ENCODE results near the gene EFTUD2. TPM values are rescaled to one million over a fixed set of nuclear protein-coding genes. Genes with fewer than 3 reads are reported as not detected.

Gene EFTUD2
- total and polyA plus RNA-seq, 2 of the 4 experiments (the other 2 are of a cell fraction), result 72.5 to 126 TPM

DNA sequence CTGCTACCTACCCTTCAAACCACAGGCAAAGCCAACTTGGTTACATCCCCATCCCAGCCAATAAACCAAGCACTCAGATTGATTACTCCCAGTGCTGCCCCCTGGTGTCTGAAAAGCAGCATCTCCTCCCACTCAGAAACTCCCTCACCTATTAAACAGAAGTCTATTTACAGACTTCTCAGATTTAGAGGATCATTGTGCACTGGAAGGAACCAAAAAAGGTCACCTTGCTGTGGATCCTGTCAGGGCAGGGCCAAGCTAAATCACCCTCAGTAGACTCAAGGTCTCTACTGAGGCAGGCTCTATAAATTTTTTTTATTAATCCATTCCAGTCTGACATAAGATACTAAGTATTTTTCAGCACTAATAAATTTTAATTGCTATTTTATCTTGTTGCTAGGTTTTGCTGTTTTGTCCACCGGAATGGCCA, 34.0 kb downstream of the EFTUD2 start:
- POLR2A ChIA-PET (ENCODE audit: unreplicated experiment), result no interaction called here
- DNase-seq, result peak; percentile 73
- Histone ChIP-seq H3K18ac (ENCODE audit: low read depth, low read length) (no peak overlapping the region), H3K4me1 (ENCODE audit: control insufficient read depth, insufficient read depth, low read length) (no peaks in the 10 kb centered on the region), H4K5ac (ENCODE audit: low read depth, low read length) (no peak overlapping the region), H3K4ac (ENCODE audit: low read depth, low read length) (no peak overlapping the region), H3K23ac (ENCODE audit: low read depth, low read length) (no peak overlapping the region), H2BK15ac (ENCODE audit: low read depth, low read length) (no peak overlapping the region), H3K4me3 (ENCODE audit: insufficient read depth, low read depth, low read length) (no peak overlapping the region), H2AFZ (replicated peaks; ENCODE audit: low read length, poor library complexity) (no peak overlapping the region), H3K36me3 (ENCODE audit: control insufficient read depth, insufficient read depth, low read length) (peaks cover 53% of the 10 kb centered on the region), H2AK5ac (ENCODE audit: low read depth, low read length) (no peak overlapping the region), H4K20me1 (ENCODE audit: insufficient read depth, low read length) (no peaks in the 10 kb centered on the region; the same call in 1 of the 2 replicates), H3K14ac (replicated peaks; ENCODE audit: low read depth, low read length) (no peak overlapping the region), H2BK120ac (ENCODE audit: low read depth, low read length) (no peak overlapping the region), H3K9ac (ENCODE audit: low read depth, low read length) (no peak overlapping the region), H3K4me2 (ENCODE audit: low read depth, low read length) (no peak overlapping the region), H4K8ac (ENCODE audit: low read depth in 2 of 2, low read length in 2 of 2) (no peak overlapping the region), H3K56ac (ENCODE audit: extremely low read depth, insufficient read depth, low read length) (no peak overlapping the region), H2BK5ac (ENCODE audit: low read depth, low read length, poor library complexity, severe bottlenecking) (no peak overlapping the region), H2BK20ac (ENCODE audit: low read depth, low read length) (no peak overlapping the region), H3K27ac (ENCODE audit: insufficient read depth, low read length) (no peak overlapping the region), H3K9me1 (ENCODE audit: insufficient read depth, low read length) (no peaks in the 10 kb centered on the region), H2AK9ac (replicated peaks; ENCODE audit: low read depth, low read length, poor library complexity) (no peak overlapping the region), H4K91ac (ENCODE audit: insufficient read depth, low read depth, low read length) (no peak overlapping the region), H3K9me3 (ENCODE audit: control insufficient read depth, insufficient read depth, low read length) (no peaks in the 10 kb centered on the region), H3K27me3 (ENCODE audit: control insufficient read depth, insufficient read depth, low read length) (no peaks in the 10 kb centered on the region), H3K79me1 (ENCODE audit: low read depth in 1 of 2, low read length in 2 of 2) (peaks cover 0 to 9% of the 10 kb centered on the region in 2 experiments; a peak in 1 of 4 replicates)
- ATAC-seq (ENCODE audit: low read depth), result peak; percentile 89
- dilution Hi-C loops (cut with HindIII; ENCODE audit: low sequenced_read_pairs, unreplicated experiment), result no loop called here
- TF ChIP-seq MAZ (IDR thresholded peaks at IDR 0.05; ENCODE audit: borderline replicate concordance, low read depth, low read length) (no peak), RAD21 (IDR thresholded peaks at IDR 0.05; ENCODE audit: low read length) (peak; percentile 82), NFE2L2 (IDR thresholded peaks at IDR 0.05; ENCODE audit: low read depth, low read length) (no peak), CHD1 (IDR thresholded peaks at IDR 0.05; ENCODE audit: low read depth, low read length) (no peak), RCOR1 (IDR thresholded peaks at IDR 0.05; ENCODE audit: insufficient replicate concordance, low read length) (no peak), SMC3 (IDR thresholded peaks at IDR 0.05; ENCODE audit: low read depth, low read length) (peak; percentile 98), USF2 (IDR thresholded peaks at IDR 0.05; ENCODE audit: low read depth, low read length) (no peak), CEBPB (IDR thresholded peaks at IDR 0.05; ENCODE audit: low read depth, low read length) (no peak), POLR2A (IDR thresholded peaks at IDR 0.05; ENCODE audit: low read depth, low read length) (no peak), MAFK (IDR thresholded peaks at IDR 0.05; ENCODE audit: low read depth, low read length) (no peak), BHLHE40 (IDR thresholded peaks at IDR 0.05; ENCODE audit: low read depth, low read length) (no peak), MXI1 (IDR thresholded peaks at IDR 0.05; ENCODE audit: borderline replicate concordance, low read depth, low read length) (no peak), FOS (IDR thresholded peaks at IDR 0.05; ENCODE audit: low read depth, low read length) (no peak), RFX5 (IDR thresholded peaks at IDR 0.05; ENCODE audit: low read depth, low read length) (no peak), CTCF (conservative IDR thresholded peaks at IDR 0.05; ENCODE audit: low read depth, low read length) (peak; percentile 89)
- TF ChIP-seq, protein P1, sequence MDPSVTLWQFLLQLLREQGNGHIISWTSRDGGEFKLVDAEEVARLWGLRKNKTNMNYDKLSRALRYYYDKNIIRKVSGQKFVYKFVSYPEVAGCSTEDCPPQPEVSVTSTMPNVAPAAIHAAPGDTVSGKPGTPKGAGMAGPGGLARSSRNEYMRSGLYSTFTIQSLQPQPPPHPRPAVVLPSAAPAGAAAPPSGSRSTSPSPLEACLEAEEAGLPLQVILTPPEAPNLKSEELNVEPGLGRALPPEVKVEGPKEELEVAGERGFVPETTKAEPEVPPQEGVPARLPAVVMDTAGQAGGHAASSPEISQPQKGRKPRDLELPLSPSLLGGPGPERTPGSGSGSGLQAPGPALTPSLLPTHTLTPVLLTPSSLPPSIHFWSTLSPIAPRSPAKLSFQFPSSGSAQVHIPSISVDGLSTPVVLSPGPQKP (IDR thresholded peaks at IDR 0.05; ENCODE audit: borderline replicate concordance, low read depth, low read length), result no peak
- in situ Hi-C loops (cut with MboI; ENCODE audit: low sequenced_read_pairs), result no loop called here
- no TSS peak for BruUV-seq (replicated peaks)
- intact Hi-C loops (cut with micrococcal nuclease), result loop anchor here (1.0 kb wide), 3 partner anchors 13 to 90 kb away; no protein-coding TSS in a partner anchor
- CTCF ChIA-PET, result interaction anchor here (0.6 to 4.8 kb wide), 4 partner anchors 81 to 121 kb away, joined by 3 to 25 read pairs (median 4); no protein-coding TSS in a partner anchor
- no CpG with 5 or more reads among the region's 1 CpG for WGBS, 2 experiments (ENCODE audit: extremely low coverage in 2 of 2, insufficient read length in 1 of 2)

All from IMR-90 (cell line).